ENCODE measurements around the gene CYSTM1. TPM values are rescaled to one million over a fixed set of nuclear protein-coding genes. Genes with fewer than 3 reads are reported as not detected.

The CYSTM1 gene
- total RNA-seq, 1 experiment from 2014 or later, result 93.5 TPM

GRCh38 chr5:140262221-140262620, 87.2 kb downstream of the CYSTM1 start:
- Histone ChIP-seq H3K27me3 (replicated peaks; ENCODE audit: control insufficient read depth, insufficient read depth, low read length) (no peaks in the 10 kb centered on the region), H3K4me1 (peaks cover 11% of the 10 kb centered on the region), H3K9me3 (no peaks in the 10 kb centered on the region), H3K36me3 (ENCODE audit: control insufficient read depth, insufficient read depth, low read length) (no peaks in the 10 kb centered on the region), H3K4me3 (ENCODE audit: low read depth, low read length) (no peak overlapping the region)
- H3K27me3 Mint-ChIP-seq (ENCODE audit: insufficient read depth, unreplicated experiment), result no peaks in the 10 kb centered on the region
- no peak for DNase-seq
- H3K9me3 Mint-ChIP-seq (ENCODE audit: unreplicated experiment), result no peaks in the 10 kb centered on the region
- H3K36me3 Mint-ChIP-seq (ENCODE audit: insufficient read depth, unreplicated experiment), result peaks cover 21% of the 10 kb centered on the region
- H3K27ac Mint-ChIP-seq (ENCODE audit: unreplicated experiment), result no peak overlapping the region
- CTCF ChIA-PET, result interaction anchor here (1.4 to 2.0 kb wide), 4 partner anchors 18 to 84 kb away, joined by 5 to 39 read pairs (median 12); partner anchors contain the start of genes HBEGF and PFDN1
- POLR2A ChIA-PET, result interaction anchor here (0.8 to 1.5 kb wide), 4 partner anchors 36 to 84 kb away, joined by 3 to 6 read pairs (median 4); partner anchors contain the start of genes HBEGF and PFDN1
- peaks cover 34% of the 10 kb centered on the region for H3K4me1 Mint-ChIP-seq (ENCODE audit: low read depth, unreplicated experiment)
- BruUV-seq (replicated peaks), result no TSS peak
- intact Hi-C loops (cut with micrococcal nuclease; ENCODE audit: unreplicated experiment), result loop anchor here (5.0 kb wide), 1 partner anchor 85 kb away; the partner anchor contains the start of gene HBEGF
- no peak overlapping the region for H3K4me3 Mint-ChIP-seq (ENCODE audit: unreplicated experiment)
- no peak for TF ChIP-seq CTCF (IDR thresholded peaks at IDR 0.05; ENCODE audit: insufficient read depth in 1 of 2, low read depth in 1 of 2, low read length in 1 of 2, severe bottlenecking in 1 of 2, unreplicated experiment in 1 of 2)

GRCh38 chr5:140262839-140263238, 87.9 kb downstream of the CYSTM1 start:
- Histone ChIP-seq H3K36me3 (ENCODE audit: control insufficient read depth, insufficient read depth, low read length) (no peaks in the 10 kb centered on the region), H3K4me3 (ENCODE audit: low read depth, low read length) (no peak overlapping the region), H3K9me3 (no peaks in the 10 kb centered on the region), H3K27me3 (replicated peaks; ENCODE audit: control insufficient read depth, insufficient read depth, low read length) (no peaks in the 10 kb centered on the region), H3K4me1 (peaks cover 11% of the 10 kb centered on the region)
- Mint-ChIP-seq H3K27me3 (ENCODE audit: insufficient read depth, unreplicated experiment) (no peaks in the 10 kb centered on the region), H3K27ac (ENCODE audit: unreplicated experiment) (no peak overlapping the region), H3K36me3 (ENCODE audit: insufficient read depth, unreplicated experiment) (peaks cover 15% of the 10 kb centered on the region), H3K4me3 (ENCODE audit: unreplicated experiment) (no peak overlapping the region), H3K9me3 (ENCODE audit: unreplicated experiment) (no peaks in the 10 kb centered on the region), H3K4me1 (ENCODE audit: low read depth, unreplicated experiment) (peaks cover 28% of the 10 kb centered on the region)
- ChIA-PET CTCF (no interaction called here), POLR2A (interaction anchor here (0.7 to 0.8 kb wide), 2 partner anchors 84 to 428 kb away, joined by 3 to 6 read pairs; partner anchors contain the start of genes HARS1, HARS2 and HBEGF)
- TF ChIP-seq CTCF (IDR thresholded peaks at IDR 0.05; ENCODE audit: insufficient read depth in 1 of 2, low read depth in 1 of 2, low read length in 1 of 2, severe bottlenecking in 1 of 2, unreplicated experiment in 1 of 2), result no peak
- no peak for DNase-seq
- intact Hi-C loops (cut with micrococcal nuclease; ENCODE audit: unreplicated experiment), result loop anchor here (5.0 kb wide), 1 partner anchor 84 kb away; the partner anchor contains the start of gene HBEGF
- BruUV-seq (replicated peaks), result no TSS peak

GRCh38 chr5:140265845-140266244, 90.9 kb downstream of the CYSTM1 start:
- Mint-ChIP-seq H3K4me1 (ENCODE audit: low read depth, unreplicated experiment) (peaks cover 16% of the 10 kb centered on the region), H3K9me3 (ENCODE audit: unreplicated experiment) (no peaks in the 10 kb centered on the region), H3K27ac (ENCODE audit: unreplicated experiment) (no peak overlapping the region), H3K36me3 (ENCODE audit: insufficient read depth, unreplicated experiment) (peaks cover 14% of the 10 kb centered on the region), H3K27me3 (ENCODE audit: insufficient read depth, unreplicated experiment) (no peaks in the 10 kb centered on the region), H3K4me3 (ENCODE audit: unreplicated experiment) (no peak overlapping the region)
- BruUV-seq (replicated peaks), result no TSS peak
- no peaks in the 10 kb centered on the region for H3K27me3 ChIP-seq (replicated peaks; ENCODE audit: control insufficient read depth, insufficient read depth, low read length)
- no peak for TF ChIP-seq CTCF (IDR thresholded peaks at IDR 0.05; ENCODE audit: insufficient read depth in 1 of 2, low read depth in 1 of 2, low read length in 1 of 2, severe bottlenecking in 1 of 2, unreplicated experiment in 1 of 2)
- CTCF ChIA-PET, result no interaction called here
- H3K36me3 ChIP-seq (ENCODE audit: control insufficient read depth, insufficient read depth, low read length), result no peaks in the 10 kb centered on the region
- intact Hi-C loops (cut with micrococcal nuclease; ENCODE audit: unreplicated experiment), result no loop called here
- DNase-seq, result no peak
- peaks cover 5% of the 10 kb centered on the region; the same call in 1 of the 2 replicates for H3K4me1 ChIP-seq
- no peak overlapping the region for H3K4me3 ChIP-seq (ENCODE audit: low read depth, low read length)
- no peaks in the 10 kb centered on the region for H3K9me3 ChIP-seq
- POLR2A ChIA-PET, result no interaction called here

Data from Caco-2 (cell line).